Peyer's patch (tissue), 4 donors: ENCODE measurements around the gene ABHD17B.
A peak's percentile ranks its signal among the peaks of the same experiment; 100 is the strongest.

Experiments
- POLR2A ChIP-seq, 2 donors: fragments of 450-650 bp; IDR thresholded peaks; one replicate each; pipeline ENCODE4 v1.5.1; 2017; ENCODE audit warnings: antibody characterized with exemption in 2 of 2, mild to moderate bottlenecking in 2 of 2, moderate library complexity in 2 of 2
- TF ChIP-seq, protein P1 (sequence below), 6 experiments: fragments of 450-650 bp in 4 of 6; fragments of 200-600 bp in 2 of 6; sonication (generic) in 1 of 6; IDR thresholded peaks; one replicate each; pipeline ENCODE4 v1.5.1; 2017 to 2019; ENCODE audit warnings: antibody characterized with exemption in 6 of 6, mild to moderate bottlenecking in 3 of 6, moderate library complexity in 1 of 6

DNA sequence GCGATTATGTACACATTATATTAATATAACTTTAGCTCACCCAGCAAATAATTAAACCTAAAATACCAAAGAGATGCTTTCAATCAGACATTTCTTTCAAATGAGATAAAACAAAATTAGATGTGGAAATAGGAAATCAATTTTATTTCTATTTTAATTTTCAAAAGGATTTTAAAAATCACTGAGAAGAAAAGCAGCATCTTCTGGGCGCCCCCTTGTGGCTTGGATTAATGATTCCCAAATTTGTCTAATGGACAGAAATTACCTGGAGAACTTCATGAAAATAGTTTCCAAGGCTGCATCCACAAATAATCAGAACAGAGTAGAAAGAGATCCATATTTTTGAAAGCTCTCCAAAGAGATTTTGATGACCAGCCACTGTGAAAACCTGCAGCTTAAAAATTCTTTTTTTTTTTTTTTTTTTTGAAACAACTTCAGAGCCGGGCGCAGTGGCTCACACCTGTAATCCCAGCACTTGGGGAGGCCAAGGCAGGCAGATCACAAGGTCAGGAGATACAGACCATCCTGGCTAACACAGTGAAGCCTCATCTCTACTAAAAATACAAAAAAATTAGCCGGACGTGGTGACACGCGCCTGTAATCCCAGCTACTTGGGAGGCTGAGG is 91.8 kb downstream of the ABHD17B start:
- TF ChIP-seq, protein P1, sequence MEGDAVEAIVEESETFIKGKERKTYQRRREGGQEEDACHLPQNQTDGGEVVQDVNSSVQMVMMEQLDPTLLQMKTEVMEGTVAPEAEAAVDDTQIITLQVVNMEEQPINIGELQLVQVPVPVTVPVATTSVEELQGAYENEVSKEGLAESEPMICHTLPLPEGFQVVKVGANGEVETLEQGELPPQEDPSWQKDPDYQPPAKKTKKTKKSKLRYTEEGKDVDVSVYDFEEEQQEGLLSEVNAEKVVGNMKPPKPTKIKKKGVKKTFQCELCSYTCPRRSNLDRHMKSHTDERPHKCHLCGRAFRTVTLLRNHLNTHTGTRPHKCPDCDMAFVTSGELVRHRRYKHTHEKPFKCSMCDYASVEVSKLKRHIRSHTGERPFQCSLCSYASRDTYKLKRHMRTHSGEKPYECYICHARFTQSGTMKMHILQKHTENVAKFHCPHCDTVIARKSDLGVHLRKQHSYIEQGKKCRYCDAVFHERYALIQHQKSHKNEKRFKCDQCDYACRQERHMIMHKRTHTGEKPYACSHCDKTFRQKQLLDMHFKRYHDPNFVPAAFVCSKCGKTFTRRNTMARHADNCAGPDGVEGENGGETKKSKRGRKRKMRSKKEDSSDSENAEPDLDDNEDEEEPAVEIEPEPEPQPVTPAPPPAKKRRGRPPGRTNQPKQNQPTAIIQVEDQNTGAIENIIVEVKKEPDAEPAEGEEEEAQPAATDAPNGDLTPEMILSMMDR (IDR thresholded peaks at IDR 0.05), result peak; percentile 68 to 85 (median 76)
- no peak for TF ChIP-seq POLR2A (IDR thresholded peaks at IDR 0.05)
